Measurements from ENCODE around the gene SORCS2.
A peak's percentile ranks its signal among the peaks of the same experiment; 100 is the strongest.

The SORCS2 gene

DNA sequence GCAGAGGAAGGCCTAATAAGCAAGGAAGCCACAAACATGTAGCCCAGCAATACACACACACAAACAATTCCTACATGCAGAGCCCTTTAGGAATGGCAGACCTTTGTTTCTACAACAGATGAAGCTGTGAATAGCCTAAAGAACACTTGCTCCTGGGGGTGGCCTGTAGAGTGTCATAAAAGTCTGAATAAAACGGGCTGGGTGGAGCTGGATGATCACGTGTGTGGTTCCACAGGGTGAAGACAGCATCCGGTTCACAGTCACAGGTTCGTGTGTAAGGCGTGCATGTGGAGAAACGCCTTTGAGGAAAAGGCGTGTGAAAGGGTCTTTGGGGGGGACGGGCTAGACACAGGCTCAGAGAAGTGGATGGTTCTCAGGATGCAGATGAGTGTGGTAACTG lies 591.2 kb downstream of the SORCS2 start:
- DNase-seq (ENCODE audit: low read depth in 2 of 2): no peak
- no peak overlapping the region for H3K4me3 ChIP-seq (replicated peaks in 1 of 2; ENCODE audit: low read depth in 2 of 2, low read length in 2 of 2)
- no peak for TF ChIP-seq CTCF (IDR thresholded peaks at IDR 0.05; ENCODE audit: low read depth, low read length)

GRCh38 chr4:7784131-7784870 lies 592.0 kb downstream of the SORCS2 start:
- TF ChIP-seq CTCF (IDR thresholded peaks at IDR 0.05; ENCODE audit: low read depth, low read length): no peak
- DNase-seq (ENCODE audit: low read depth in 2 of 2): no peak
- H3K4me3 ChIP-seq (replicated peaks in 1 of 2; ENCODE audit: low read depth in 2 of 2, low read length in 2 of 2): no peak overlapping the region

DNA sequence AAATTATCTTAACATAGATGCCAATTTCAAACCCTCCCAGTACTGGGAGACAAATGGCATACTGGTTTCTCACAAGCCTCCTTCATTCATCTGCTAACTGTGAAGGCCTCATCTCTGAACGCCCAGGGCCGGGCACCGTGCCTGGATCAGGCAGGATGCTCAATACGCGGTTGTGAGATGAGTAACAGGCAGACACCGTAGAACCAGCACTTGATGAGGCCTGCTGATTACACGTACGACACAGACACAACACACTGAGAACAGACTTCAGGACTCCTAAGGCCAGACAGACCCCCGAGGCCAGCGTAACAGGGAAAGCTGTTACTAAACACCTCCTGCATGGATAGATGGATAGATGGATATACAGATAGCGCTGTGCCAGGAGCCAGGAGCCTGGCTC lies 592.7 kb downstream of the SORCS2 start:
- H3K4me3 ChIP-seq (replicated peaks in 1 of 2; ENCODE audit: low read depth in 2 of 2, low read length in 2 of 2): no peak overlapping the region
- no peak for TF ChIP-seq CTCF (IDR thresholded peaks at IDR 0.05; ENCODE audit: low read depth, low read length)
- DNase-seq (ENCODE audit: low read depth in 2 of 2): peak; percentile 53 to 70

- no peak for DNase-seq (ENCODE audit: low read depth in 2 of 2)
- TF ChIP-seq CTCF (IDR thresholded peaks at IDR 0.05; ENCODE audit: low read depth, low read length): no peak
- H3K4me3 ChIP-seq (replicated peaks in 1 of 2; ENCODE audit: low read depth in 2 of 2, low read length in 2 of 2): no peak overlapping the region
Observed at GRCh38 chr4:7786040-7786439, 593.7 kb downstream of the SORCS2 start.

- no peak for DNase-seq (ENCODE audit: low read depth in 2 of 2)
Observed at GRCh38 chr4:7786517-7786916, 594.2 kb downstream of the SORCS2 start.

GRCh38 chr4:7787067-7787466 lies 594.7 kb downstream of the SORCS2 start:
- TF ChIP-seq CTCF (IDR thresholded peaks at IDR 0.05; ENCODE audit: low read depth, low read length): no peak
- no peak for DNase-seq (ENCODE audit: low read depth in 2 of 2)
- H3K4me3 ChIP-seq (replicated peaks in 1 of 2; ENCODE audit: low read depth in 2 of 2, low read length in 2 of 2): no peak overlapping the region

More at GRCh38 chr4:7786517-7786916, 594.2 kb downstream of the SORCS2 start:
- no peak overlapping the region for H3K4me3 ChIP-seq (replicated peaks in 1 of 2; ENCODE audit: low read depth in 2 of 2, low read length in 2 of 2)
- TF ChIP-seq CTCF (IDR thresholded peaks at IDR 0.05; ENCODE audit: low read depth, low read length): no peak

- no peak for TF ChIP-seq CTCF (IDR thresholded peaks at IDR 0.05; ENCODE audit: low read depth, low read length)
- H3K4me3 ChIP-seq (replicated peaks in 1 of 2; ENCODE audit: low read depth in 2 of 2, low read length in 2 of 2): no peak overlapping the region
- DNase-seq (ENCODE audit: low read depth in 2 of 2): no peak
Observed at GRCh38 chr4:7787681-7788141, 595.4 kb downstream of the SORCS2 start.
